Activated CD8-positive, alpha-beta memory T cell treated with anti-CD3 and anti-CD28 coated beads for 48 hours (primary cell): ENCODE results near the gene OR10A7.
"Not testable (repeated sequence)": the region's sequence is repeated elsewhere in the genome, so short reads cannot be mapped to it uniquely, and the experiment has no call there.

ENCODE experiments used
- DNase-seq, 3 experiments: peaks; one replicate each; pipeline ENCODE4 v3.0.0-alpha.2; 2020; ENCODE audit warnings: low read depth in 2 of 3, low spot score in 2 of 3

The OR10A7 gene, protein sequence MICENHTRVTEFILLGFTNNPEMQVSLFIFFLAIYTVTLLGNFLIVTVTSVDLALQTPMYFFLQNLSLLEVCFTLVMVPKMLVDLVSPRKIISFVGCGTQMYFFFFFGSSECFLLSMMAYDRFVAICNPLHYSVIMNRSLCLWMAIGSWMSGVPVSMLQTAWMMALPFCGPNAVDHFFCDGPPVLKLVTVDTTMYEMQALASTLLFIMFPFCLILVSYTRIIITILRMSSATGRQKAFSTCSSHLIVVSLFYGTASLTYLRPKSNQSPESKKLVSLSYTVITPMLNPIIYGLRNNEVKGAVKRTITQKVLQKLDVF

DNA sequence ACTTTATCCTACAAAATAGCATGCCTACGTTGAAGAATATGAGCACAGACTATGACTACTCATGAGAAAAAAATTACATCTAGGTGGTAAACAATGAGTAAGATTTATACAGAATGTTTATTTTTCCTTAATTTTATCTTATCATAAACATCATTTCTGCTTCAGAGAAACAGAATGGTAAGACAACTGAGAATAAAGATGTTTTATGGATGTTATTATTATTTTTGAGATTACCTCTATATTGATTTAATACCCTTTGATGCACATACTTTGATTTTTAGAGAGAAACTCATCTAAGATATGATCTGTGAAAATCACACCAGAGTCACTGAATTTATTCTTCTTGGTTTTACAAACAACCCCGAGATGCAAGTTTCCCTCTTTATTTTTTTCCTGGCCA is at the start of gene OR10A7:
Gene OR10A7 (plus strand): TSS at position 301 of the 400 bp plus-strand sequence. CDS start 0 bp downstream, at position 301.
- DNase-seq = no peak

- no peak for DNase-seq
Observed at GRCh38 chr12:55171445-55171844, 49.4 kb upstream of the OR10A7 start.

DNA sequence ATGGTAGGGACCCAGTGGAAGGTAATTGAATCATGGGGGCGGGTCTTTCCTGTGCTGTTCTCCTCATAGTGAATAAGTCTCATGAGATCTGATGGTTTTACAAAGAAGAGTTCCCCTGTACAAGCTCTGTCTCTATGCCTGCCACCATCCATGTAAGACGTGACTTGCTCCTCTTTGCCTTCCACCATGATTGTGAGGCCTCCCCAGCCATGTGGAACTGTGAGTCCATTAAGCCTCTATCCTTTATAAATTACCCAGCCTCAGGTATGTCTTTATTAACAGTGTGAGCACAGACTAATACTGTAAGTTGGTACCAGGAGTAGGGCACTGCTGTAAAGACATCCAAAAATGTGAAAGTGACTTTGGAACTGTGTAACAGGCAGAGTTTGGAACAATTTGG is 49.0 kb upstream of the OR10A7 start:
- not testable (repeated sequence) for DNase-seq

DNA sequence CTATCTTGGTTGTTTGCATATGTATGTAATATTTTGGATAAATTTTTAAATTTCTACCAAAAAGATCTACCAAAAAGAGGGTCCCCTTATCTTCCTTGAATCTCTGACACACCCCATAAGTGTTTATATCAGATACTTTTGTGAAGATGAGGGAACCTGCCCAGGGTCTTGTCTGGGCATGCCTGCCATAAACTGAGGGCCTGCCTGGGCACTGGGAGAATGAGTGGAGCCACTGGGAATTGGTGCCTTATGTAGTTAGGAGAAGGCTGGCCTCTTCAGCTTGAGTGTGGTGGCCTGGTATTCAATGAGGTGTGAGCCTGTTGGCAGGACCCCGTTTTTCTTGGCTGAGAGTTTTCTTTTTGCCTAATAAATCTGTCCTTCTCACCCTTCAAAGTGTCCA is 48.1 kb upstream of the OR10A7 start:
- DNase-seq = no peak

- no peak for DNase-seq
Observed at GRCh38 chr12:55173456-55173855, 47.4 kb upstream of the OR10A7 start.

DNA sequence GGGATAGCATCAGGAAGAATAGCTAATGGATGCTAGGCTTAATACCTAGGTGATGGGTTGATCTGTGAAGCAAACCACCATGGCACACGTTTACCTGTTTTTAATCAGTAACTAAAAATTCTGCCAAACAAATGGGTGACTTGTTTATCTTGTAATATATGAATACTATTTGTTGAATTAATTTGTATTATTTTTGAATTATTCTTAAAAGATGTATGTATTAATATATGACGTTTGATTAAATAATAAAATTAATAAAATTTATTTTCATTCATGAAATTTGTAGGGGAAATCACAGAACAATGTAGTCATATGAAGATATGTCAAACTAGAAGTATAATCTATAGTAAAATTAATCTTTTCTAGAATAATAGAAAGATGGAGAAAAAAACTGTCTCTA is 32.3 kb upstream of the OR10A7 start:
- DNase-seq = no peak

DNA sequence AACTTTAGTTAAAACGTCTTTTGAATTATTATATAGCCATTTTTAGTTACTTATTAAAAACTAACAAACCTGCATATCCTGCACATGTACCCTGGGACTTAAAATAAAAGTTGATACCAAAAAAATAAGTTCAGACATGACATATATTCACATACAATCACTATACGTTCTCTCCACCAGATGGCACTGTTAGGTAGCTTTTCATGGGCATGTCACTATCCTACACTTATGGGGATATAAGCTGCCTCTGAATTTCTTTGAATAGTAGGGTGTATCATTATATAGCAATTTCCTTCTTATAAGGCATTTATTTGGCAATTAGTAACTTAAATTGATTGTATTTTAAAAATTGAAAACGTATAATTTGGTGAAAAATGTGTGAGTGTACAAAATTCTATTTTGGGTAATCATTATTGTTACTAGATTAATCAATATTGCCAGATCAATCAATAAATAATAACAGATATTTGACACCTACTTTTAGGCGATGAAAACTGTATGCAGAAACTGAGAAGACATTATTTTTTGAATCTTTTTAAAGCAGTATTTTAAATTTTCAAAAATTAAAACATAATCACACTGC is 31.8 kb upstream of the OR10A7 start:
- peak in 1 of 3 experiments; percentile 31 for DNase-seq

DNA sequence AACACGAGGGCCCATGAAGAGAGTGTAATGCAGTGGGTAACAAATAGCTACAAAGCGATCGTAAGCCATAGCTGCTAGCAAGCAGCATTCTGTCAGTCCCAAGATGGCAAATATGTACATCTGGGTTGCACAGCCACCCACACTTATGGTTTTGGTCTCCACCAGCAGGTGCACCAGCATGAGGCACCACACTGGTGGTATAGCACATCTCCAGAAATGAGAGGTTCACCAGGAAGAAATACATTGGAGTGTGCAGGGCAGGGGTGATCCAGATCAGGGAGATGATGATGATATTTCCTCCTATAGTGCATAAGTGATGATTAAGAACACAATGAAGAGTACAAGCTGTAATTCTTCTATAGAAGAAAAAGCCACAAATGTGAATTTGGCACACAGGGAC is 26.4 kb upstream of the OR10A7 start:
- DNase-seq = no peak

GRCh38 chr12:55226523-55226922 is 5.7 kb downstream of the OR10A7 start:
- no peak for DNase-seq

DNA sequence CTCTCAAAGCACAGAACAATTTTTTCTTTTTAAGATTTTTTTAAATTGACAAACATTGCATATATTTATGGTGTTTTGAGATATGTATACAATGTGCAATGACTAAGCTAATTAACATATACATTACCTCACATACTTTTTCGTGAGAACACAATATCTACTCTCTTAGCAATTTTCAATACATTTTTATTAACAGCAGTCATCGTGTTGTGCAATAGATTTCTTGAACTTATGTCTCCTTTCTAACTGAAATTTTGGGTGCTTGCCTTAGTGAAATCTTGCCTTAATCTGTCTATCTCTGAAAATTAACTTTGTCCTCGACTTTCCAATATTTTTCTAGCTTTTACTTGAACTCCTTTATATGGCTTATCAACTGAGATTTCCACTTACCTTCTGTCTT is 6.8 kb downstream of the OR10A7 start:
- DNase-seq = no peak

DNA sequence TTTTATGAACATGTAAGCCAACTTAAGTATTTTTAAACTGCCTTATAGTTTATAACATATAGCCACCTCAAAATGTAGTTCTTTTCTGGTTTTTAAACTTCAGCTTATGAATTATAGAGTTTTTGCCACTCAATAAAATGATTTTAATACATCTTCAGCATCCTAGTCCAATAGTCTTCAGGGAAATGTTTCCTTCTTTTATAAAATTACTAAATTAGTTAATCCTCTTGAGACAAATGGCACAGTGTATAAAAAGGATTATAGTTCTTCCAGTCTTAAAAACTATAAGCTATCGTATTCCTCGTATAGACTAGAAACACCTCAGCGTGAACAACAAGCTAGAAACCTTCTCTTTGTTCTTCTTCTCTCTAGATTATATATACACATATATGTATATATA is 23.5 kb downstream of the OR10A7 start, which contains the start of gene OR6C74:
Gene OR6C74 (plus strand): TSS at position 301 of the 400 bp plus-strand sequence. CDS start 2,679 bp downstream, outside the sequence.
- no peak for DNase-seq

DNA sequence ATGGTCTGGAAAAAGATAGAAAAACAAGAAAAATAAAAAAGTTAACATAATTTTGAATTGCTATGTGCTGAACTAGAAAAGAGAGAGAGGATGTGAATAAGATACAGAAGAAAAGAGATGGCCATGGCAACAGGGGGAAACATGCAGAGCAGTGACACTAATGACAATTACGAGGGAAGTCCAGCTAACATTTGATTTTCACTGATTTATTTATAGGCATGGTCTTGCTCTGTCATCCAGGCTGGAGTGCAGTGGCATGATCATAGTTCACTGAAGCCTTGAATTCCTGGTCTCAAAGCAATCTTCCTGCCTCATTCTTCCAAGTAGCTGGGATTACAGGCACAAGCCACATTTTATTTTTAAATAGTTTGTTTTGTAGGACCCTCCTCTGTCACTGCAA is 25.3 kb downstream of the OR10A7 start:
- no peak for DNase-seq

GRCh38 chr12:55250944-55251343 is 30.1 kb downstream of the OR10A7 start:
- no peak for DNase-seq

DNA sequence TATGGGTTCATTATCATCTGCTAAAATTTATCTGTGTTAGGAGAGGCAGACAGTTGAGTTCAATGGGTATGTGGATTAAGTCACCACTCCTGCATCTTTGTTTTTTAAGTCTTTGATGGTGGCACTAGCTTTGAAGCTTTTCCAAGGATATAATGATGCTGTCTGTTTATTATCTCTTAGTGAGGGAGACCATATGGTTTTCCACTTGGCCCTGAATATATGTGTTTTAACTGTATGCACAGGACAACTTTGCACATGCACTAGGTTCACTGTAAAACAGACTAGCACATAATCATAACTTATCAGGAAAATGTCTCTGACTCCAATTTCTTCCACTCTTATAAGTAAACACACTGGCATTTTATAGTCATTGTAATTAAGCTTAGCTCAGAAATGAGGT is 32.5 kb downstream of the OR10A7 start:
- DNase-seq = no peak

DNA sequence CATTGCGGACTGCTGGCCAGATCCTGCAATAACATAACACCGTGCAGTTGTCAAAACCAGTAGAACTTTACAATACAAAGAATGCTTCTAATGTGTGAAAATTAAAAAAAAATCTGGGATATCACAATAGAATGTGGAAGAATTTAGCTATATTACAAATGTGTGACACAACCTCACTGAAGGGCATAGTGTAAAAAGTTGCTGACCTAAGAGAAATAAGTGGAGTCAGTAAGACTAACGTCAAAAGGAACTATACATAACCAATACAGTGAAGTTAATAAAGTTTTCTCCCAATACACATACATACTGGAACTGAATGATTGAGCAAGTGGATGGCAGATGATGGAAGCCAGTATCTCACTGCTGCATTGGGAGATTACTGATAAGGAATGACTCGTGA is 36.0 kb downstream of the OR10A7 start:
- DNase-seq = no peak

- no peak for DNase-seq
Observed at GRCh38 chr12:55258303-55258702, 37.5 kb downstream of the OR10A7 start.
